Measurements from ENCODE around the gene ZDHHC14.

DNA sequence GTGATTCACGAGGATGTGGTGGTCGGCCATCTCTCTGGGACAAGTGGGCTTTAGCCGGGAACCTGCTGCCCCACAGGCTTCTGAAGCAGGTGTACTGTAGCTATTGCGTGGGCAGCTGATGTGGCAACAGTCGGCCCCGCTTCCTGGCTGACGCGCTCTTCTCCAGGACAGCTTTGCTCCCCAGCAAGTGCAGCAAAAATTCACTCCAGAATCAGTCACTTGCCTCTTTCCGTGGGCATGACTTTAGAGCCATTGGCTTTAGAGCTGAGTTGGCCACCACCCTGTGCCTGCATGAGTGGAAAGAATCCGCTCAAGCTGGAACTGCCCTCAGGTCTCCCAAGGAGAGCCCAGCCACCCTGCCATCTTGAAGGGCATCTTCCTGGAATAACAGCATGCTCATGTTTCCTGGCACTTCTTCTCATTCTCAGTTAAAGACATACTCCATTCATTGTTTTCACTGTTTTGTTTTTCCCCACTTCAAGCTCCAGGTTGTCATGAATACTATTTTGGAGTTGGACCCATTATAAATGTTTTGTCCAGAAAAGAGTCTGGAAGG lies 178.3 kb downstream of the ZDHHC14 start:
- TF ChIP-seq, protein P1, sequence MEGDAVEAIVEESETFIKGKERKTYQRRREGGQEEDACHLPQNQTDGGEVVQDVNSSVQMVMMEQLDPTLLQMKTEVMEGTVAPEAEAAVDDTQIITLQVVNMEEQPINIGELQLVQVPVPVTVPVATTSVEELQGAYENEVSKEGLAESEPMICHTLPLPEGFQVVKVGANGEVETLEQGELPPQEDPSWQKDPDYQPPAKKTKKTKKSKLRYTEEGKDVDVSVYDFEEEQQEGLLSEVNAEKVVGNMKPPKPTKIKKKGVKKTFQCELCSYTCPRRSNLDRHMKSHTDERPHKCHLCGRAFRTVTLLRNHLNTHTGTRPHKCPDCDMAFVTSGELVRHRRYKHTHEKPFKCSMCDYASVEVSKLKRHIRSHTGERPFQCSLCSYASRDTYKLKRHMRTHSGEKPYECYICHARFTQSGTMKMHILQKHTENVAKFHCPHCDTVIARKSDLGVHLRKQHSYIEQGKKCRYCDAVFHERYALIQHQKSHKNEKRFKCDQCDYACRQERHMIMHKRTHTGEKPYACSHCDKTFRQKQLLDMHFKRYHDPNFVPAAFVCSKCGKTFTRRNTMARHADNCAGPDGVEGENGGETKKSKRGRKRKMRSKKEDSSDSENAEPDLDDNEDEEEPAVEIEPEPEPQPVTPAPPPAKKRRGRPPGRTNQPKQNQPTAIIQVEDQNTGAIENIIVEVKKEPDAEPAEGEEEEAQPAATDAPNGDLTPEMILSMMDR (IDR thresholded peaks at IDR 0.05; ENCODE audit: low read length): no peak
- TF ChIP-seq EZH2 (optimal IDR thresholded peaks at IDR 0.05; ENCODE audit: low read depth, low read length): no peak
- TF ChIP-seq EZH2phosphoT487 (IDR thresholded peaks at IDR 0.05; ENCODE audit: low read length): no peak
